GM12872 (cell line): Measurements from ENCODE around the gene MITF.

Experiments used
- CTCF ChIP-seq: IDR thresholded peaks from 3 replicates; pipeline ENCODE4 v1.5.1; 2011; ENCODE audit warnings: low read depth, mild to moderate bottlenecking, low read length, moderate library complexity; ENCODE audit not compliant: insufficient read depth

The MITF gene

GRCh38 chr3:69972672-69973071 lies 233.4 kb downstream of the MITF start:
- TF ChIP-seq CTCF = no peak

- TF ChIP-seq CTCF = no peak
Measured at GRCh38 chr3:69976021-69976420, 236.8 kb downstream of the MITF start.

- TF ChIP-seq CTCF = no peak
Measured at GRCh38 chr3:69983546-69984265, 244.4 kb downstream of the MITF start.

GRCh38 chr3:69985266-69985665 lies 246.0 kb downstream of the MITF start:
- no peak for TF ChIP-seq CTCF

GRCh38 chr3:69986419-69986818 lies 247.2 kb downstream of the MITF start:
- TF ChIP-seq CTCF = no peak

GRCh38 chr3:69987833-69988232 lies 248.6 kb downstream of the MITF start:
- TF ChIP-seq CTCF = no peak

GRCh38 chr3:69993757-69994156 lies 254.5 kb downstream of the MITF start:
- TF ChIP-seq CTCF = no peak
